Cardiac fibroblast (primary cell): ENCODE measurements around the gene VWDE.

Experiments
- DNase-seq, 2 donors: peaks; one replicate each; pipeline versions ENCODE4 v3.0.0 to v3.0.0-alpha.2; 2010; ENCODE audit warnings: low read depth in 2 of 2
- H3K4me3 ChIP-seq, 2 donors: replicated peaks in 1 of 2; 1 replicate in 1 of 2; 2 replicates in 1 of 2; pipeline ENCODE4 v1.5.1; 2011; ENCODE audit warnings: low read depth in 2 of 2, low read length in 2 of 2, mild to moderate bottlenecking in 2 of 2, moderate library complexity in 1 of 2
- CTCF ChIP-seq: IDR thresholded peaks from one replicate; pipeline ENCODE4 v1.5.1; 2011; ENCODE audit warnings: low read depth, mild to moderate bottlenecking, low read length, inconsistent platforms

Gene VWDE

DNA sequence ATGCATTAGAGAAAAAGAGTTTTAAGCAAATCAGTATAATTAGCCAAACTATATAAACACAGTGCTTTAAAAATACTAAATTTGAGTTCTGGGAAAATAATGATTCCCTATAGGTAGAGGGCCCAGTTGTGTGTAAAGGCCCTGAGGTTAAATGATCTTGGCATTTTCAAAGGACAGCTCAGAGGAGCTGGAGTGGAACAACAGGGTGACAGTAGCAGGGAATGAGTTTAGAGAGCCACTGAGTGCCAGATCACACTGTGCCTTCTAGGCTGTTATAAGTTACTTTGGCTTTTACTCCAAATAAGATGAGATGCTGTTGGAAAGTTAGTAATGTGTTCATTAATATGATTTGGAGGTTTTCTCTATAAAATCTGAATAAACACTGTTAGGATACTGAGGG, 34.6 kb downstream of the VWDE start:
- no peak for DNase-seq
- TF ChIP-seq CTCF, result no peak
- H3K4me3 ChIP-seq, result no peak overlapping the region

DNA sequence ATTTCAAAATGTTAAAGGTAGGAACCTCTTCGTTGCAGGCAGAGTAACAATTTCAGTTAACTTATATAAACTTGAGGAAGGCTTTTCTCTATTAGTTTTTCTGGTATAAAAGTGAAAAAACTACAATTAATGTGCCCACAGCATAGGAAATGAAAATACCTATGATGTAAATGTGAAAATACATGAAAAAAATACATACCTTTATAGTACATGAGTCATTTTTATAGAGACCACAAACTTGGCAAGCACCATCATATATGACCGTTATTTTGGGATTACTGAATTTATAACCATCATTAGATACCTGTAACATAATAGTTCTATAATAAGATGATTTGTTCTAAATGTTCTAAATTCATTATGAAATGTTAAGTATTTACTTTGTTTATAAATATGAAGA, 42.7 kb downstream of the VWDE start:
- H3K4me3 ChIP-seq, result no peak overlapping the region
- no peak for TF ChIP-seq CTCF
- DNase-seq, result no peak

- no peak overlapping the region for H3K4me3 ChIP-seq
- no peak for TF ChIP-seq CTCF
- peak in 1 of 2 donors; percentile 8 for DNase-seq
Observed at GRCh38 chr7:12358694-12359093, 45.0 kb downstream of the VWDE start.

DNA sequence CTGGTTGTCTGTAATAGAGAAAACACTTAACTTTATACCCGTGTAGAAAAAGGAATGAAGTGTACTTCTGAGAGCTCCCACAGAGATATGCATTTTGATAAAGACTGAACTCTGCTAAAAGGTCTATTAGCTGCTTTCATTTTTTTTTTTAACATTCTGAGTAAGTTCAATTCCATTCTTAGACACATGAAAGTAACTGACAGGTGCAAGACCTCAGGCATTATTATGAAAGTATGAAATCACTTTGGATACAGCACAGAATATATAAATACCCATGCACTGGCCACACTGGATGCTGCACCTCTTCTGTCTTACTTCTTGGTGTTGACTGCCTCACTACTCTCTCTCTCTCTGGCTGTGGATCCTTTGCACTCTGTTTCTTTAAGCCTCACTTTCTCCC, 46.2 kb downstream of the VWDE start:
- H3K4me3 ChIP-seq, result no peak overlapping the region
- TF ChIP-seq CTCF, result no peak
- no peak for DNase-seq

GRCh38 chr7:12351843-12352242, 51.8 kb downstream of the VWDE start:
- DNase-seq, result no peak
- TF ChIP-seq CTCF, result no peak
- H3K4me3 ChIP-seq, result no peak overlapping the region

DNA sequence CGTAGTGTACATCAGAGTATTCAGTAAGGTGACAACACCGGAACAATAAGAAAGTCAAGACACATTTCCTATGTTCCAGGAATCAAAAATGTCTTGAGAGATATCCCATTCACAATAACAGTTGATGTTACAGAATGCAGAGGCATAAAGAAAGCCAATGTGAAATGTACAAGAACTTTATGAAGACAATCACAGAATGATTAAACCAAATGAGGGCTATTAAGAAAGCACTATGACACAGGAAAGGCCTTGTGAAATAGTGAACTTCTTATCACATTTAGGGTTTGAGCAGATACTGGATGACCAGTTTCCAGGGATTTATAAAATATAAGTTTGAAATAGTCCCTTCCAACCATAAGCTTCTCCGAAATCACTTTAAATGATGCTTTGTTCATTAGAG, 52.7 kb downstream of the VWDE start:
- H3K4me3 ChIP-seq, result no peak overlapping the region
- no peak for DNase-seq
- TF ChIP-seq CTCF, result no peak

DNA sequence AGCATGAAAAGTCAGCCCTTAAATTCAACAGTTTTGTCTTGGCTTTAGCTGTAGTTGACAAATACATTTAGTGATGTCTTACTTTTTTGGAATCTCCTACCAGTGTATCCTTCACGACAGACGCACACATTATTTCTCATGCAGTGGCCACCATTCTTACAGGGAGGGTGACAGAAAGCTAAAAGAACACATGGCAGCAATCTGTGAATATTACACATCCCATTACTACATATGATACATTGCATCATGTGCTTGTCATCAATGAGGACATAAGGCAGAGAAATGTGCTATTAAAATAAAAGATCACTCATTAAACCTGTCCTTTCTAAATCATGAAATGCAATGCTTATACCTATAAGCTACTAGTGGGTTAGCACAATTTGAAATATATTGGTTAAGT, 66.6 kb downstream of the VWDE start:
- DNase-seq, result no peak
- H3K4me3 ChIP-seq, result no peak overlapping the region
- no peak for TF ChIP-seq CTCF
